HEK293 (cell line): ENCODE measurements around the gene LHX4.

Experiments
- CTCF ChIA-PET: fragments of 350-600 bp; formaldehyde crosslinking; extraction: SDS; loops from one replicate; lab custom pipeline; 2021; ENCODE audit warnings: antibody characterized with exemption; lab: Yijun Ruan, JAX
- POLR2A ChIA-PET: fragments of 300-600 bp; formaldehyde crosslinking; extraction: SDS; loops from one replicate; lab custom pipeline; 2020; ENCODE audit warnings: antibody characterized with exemption, inconsistent platforms; lab: Yijun Ruan, JAX
- H3K27ac ChIP-seq: fragments of 200-500 bp; sonication (Bioruptor generic); 2 replicates; pipeline ENCODE4 v1.5.1; 2014; ENCODE audit warnings: low read depth, low read length, control low read depth, inconsistent platforms; ENCODE audit errors: extremely low read depth
- H3K36me3 ChIP-seq, 2 experiments: fragments of 200-500 bp in 1 of 2; sonication (Bioruptor generic) in 1 of 2; 1 replicate in 1 of 2; 2 replicates in 1 of 2; pipeline ENCODE4 v1.5.1; 2014 to 2017; ENCODE audit warnings: inconsistent platforms in 2 of 2, low read length in 2 of 2; ENCODE audit not compliant: control insufficient read depth in 2 of 2, insufficient read depth in 1 of 2
- H3K4me1 ChIP-seq: fragments of 200-500 bp; sonication (Bioruptor generic); 2 replicates; pipeline ENCODE4 v1.5.1; 2014; ENCODE audit warnings: mild to moderate bottlenecking, low read length, inconsistent platforms; ENCODE audit not compliant: control insufficient read depth, insufficient read depth
- H3K4me3 ChIP-seq: 2 replicates; pipeline ENCODE4 v1.5.1; 2011; ENCODE audit warnings: low read depth, mild to moderate bottlenecking, control low read depth, low read length, moderate library complexity
- H3K9me3 ChIP-seq: fragments of 200-500 bp; sonication (Bioruptor generic); 2 replicates; pipeline ENCODE4 v1.5.1; 2014; ENCODE audit warnings: low read depth, low read length, inconsistent platforms; ENCODE audit not compliant: control insufficient read depth, insufficient read depth
- BCL11B ChIP-seq: fragments of 450-650 bp; formaldehyde crosslinking; IDR thresholded peaks from 2 replicates; pipeline ENCODE4 v1.5.1; 2016; ENCODE audit warnings: low read depth, missing biosample characterization, missing genetic modification characterization
- FEZF1 ChIP-seq: fragments of 450-650 bp; formaldehyde crosslinking; IDR thresholded peaks from 2 replicates; pipeline ENCODE4 v1.5.1; 2016; ENCODE audit warnings: missing biosample characterization, missing genetic modification characterization
- TRIM28 ChIP-seq: IDR thresholded peaks from 2 replicates; pipeline ENCODE4 v1.6.1; 2011; ENCODE audit warnings: low read length, control low read depth, borderline replicate concordance
- ZBTB17 ChIP-seq: fragments of 450-650 bp; formaldehyde crosslinking; IDR thresholded peaks from 2 replicates; pipeline ENCODE4 v1.5.1; 2016; ENCODE audit warnings: missing biosample characterization, missing genetic modification characterization
- ZBTB21 ChIP-seq: fragments of 450-650 bp; formaldehyde crosslinking; IDR thresholded peaks from 2 replicates; pipeline ENCODE4 v1.5.1; 2017; ENCODE audit warnings: missing biosample characterization, missing genetic modification characterization
- ZNF112 ChIP-seq: fragments of 450-650 bp; formaldehyde crosslinking; IDR thresholded peaks from 2 replicates; pipeline ENCODE4 v1.5.0; 2017; ENCODE audit warnings: missing biosample characterization, missing genetic modification characterization
- ZNF221 ChIP-seq: fragments of 450-650 bp; formaldehyde crosslinking; IDR thresholded peaks from 2 replicates; pipeline ENCODE4 v1.5.1; 2017; ENCODE audit warnings: missing biosample characterization, missing genetic modification characterization, borderline replicate concordance
- ZNF24 ChIP-seq: fragments of 450-650 bp; formaldehyde crosslinking; IDR thresholded peaks from 2 replicates; pipeline ENCODE4 v1.5.1; 2016; ENCODE audit warnings: missing biosample characterization, missing genetic modification characterization
- ZNF280C ChIP-seq: fragments of 450-650 bp; formaldehyde crosslinking; IDR thresholded peaks from 2 replicates; pipeline ENCODE4 v1.5.1; 2016; ENCODE audit warnings: missing biosample characterization, missing genetic modification characterization
- ZNF292 ChIP-seq: fragments of 450-650 bp; formaldehyde crosslinking; IDR thresholded peaks from 2 replicates; pipeline ENCODE4 v1.5.1; 2016; ENCODE audit warnings: low read depth, missing biosample characterization, missing genetic modification characterization, borderline replicate concordance
- ZNF501 ChIP-seq: fragments of 450-650 bp; formaldehyde crosslinking; IDR thresholded peaks from 2 replicates; pipeline ENCODE4 v1.5.1; 2016; ENCODE audit warnings: missing biosample characterization, missing genetic modification characterization
- ZNF558 ChIP-seq: fragments of 450-650 bp; formaldehyde crosslinking; IDR thresholded peaks from 2 replicates; pipeline ENCODE4 v1.5.1; 2016; ENCODE audit warnings: missing biosample characterization, missing genetic modification characterization
- ZNF571 ChIP-seq: fragments of 450-650 bp; formaldehyde crosslinking; IDR thresholded peaks from 2 replicates; pipeline ENCODE4 v1.5.0; 2017; ENCODE audit warnings: missing biosample characterization, missing genetic modification characterization
- ZNF645 ChIP-seq: fragments of 450-650 bp; formaldehyde crosslinking; IDR thresholded peaks from 2 replicates; pipeline ENCODE4; 2016; ENCODE audit warnings: missing biosample characterization, missing genetic modification characterization
- ZNF664 ChIP-seq: fragments of 450-650 bp; formaldehyde crosslinking; IDR thresholded peaks from 2 replicates; pipeline ENCODE4 v1.5.1; 2016; ENCODE audit warnings: missing biosample characterization, missing genetic modification characterization
- ZNF747 ChIP-seq: fragments of 450-650 bp; formaldehyde crosslinking; IDR thresholded peaks from 2 replicates; pipeline ENCODE4 v1.5.1; 2016; ENCODE audit warnings: missing biosample characterization, missing genetic modification characterization
- ZNF830 ChIP-seq: fragments of 450-650 bp; IDR thresholded peaks from 2 replicates; pipeline ENCODE4 v1.5.0; 2018; ENCODE audit warnings: missing biosample characterization, missing genetic modification characterization, low read depth, mild to moderate bottlenecking, moderate library complexity
- ZSCAN16 ChIP-seq: fragments of 450-650 bp; formaldehyde crosslinking; IDR thresholded peaks from 2 replicates; pipeline ENCODE4 v1.5.1; 2016; ENCODE audit warnings: missing biosample characterization, missing genetic modification characterization
- TF ChIP-seq, protein P1 (sequence below): sonication (generic); formaldehyde crosslinking; IDR thresholded peaks from 2 replicates; pipeline ENCODE4 v1.8.1; 2022; ENCODE audit warnings: mild to moderate bottlenecking, moderate library complexity, missing genetic modification reagents

The LHX4 gene

GRCh38 chr1:180278194-180278515 is 48.1 kb downstream of the LHX4 start:
- peaks cover 4 to 60% of the 10 kb centered on the region in 2 experiments; a peak in 2 of 3 replicates for H3K36me3 ChIP-seq
- POLR2A ChIA-PET, result no interaction called here
- CTCF ChIA-PET, result interaction anchor here (0.6 to 1.0 kb wide), 2 partner anchors 25 to 1075 kb away, joined by 3 to 5 read pairs; no protein-coding TSS in a partner anchor
- no peak overlapping the region for H3K27ac ChIP-seq
- TF ChIP-seq ZNF501 (tag by site-specific recombination) (no peak), ZNF571 (tag by site-specific recombination) (no peak), BCL11B (no peak), FEZF1 (peak; percentile 76)
- H3K9me3 ChIP-seq, result no peaks in the 10 kb centered on the region
- H3K4me3 ChIP-seq, result no peak overlapping the region
- H3K4me1 ChIP-seq, result peaks cover 13% of the 10 kb centered on the region; the same call in 1 of the 2 replicates

DNA sequence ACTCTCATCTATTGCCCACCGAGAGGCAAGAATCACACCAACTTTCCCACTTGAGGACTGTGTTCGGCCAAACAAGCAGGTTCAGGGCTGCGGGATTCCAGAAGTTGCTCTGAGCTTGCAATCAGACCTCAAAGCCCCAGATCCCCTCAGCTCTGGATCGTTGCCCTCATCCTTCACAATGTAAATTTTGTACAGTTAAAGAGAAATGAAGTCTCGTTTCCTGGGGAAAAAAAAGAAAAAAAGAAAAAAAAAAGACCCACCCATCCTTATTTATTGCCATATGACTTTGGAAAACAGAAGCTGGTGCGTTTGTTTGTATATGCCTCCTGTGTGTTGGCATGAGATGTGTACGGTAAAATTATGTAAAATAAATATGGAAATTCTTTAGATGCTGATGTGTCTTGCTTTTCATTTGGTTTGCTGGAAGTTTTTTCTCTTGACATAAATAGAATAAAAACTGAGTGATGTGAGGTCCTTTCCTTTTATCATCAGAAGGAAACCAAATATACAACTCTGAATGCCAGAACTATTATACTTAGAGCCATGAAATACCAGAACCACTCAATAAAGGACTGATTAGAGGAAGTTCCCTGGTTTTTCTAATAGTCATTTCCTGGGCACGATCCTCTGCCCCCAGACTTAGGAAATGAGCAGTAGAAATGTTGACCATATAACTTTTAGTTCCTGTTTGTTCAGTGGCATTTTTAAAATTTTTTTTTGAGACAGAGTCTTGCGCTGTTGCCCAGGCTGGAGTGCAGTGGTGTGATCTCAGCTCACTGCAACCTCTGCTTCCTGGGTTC is 48.7 kb downstream of the LHX4 start:
- ChIA-PET POLR2A (no interaction called here), CTCF (interaction anchor here (0.6 to 0.7 kb wide), 3 partner anchors 13 to 1074 kb away, joined by 3 to 7 read pairs (median 4); no protein-coding TSS in a partner anchor)
- Histone ChIP-seq H3K36me3 (peaks cover 4 to 54% of the 10 kb centered on the region in 2 experiments; a peak in 2 of 3 replicates), H3K27ac (no peak overlapping the region), H3K4me1 (peaks cover 14% of the 10 kb centered on the region; the same call in 1 of the 2 replicates), H3K4me3 (no peak overlapping the region), H3K9me3 (no peaks in the 10 kb centered on the region)
- TF ChIP-seq ZSCAN16 (tag by site-specific recombination), result no peak
- TF ChIP-seq, protein P1, sequence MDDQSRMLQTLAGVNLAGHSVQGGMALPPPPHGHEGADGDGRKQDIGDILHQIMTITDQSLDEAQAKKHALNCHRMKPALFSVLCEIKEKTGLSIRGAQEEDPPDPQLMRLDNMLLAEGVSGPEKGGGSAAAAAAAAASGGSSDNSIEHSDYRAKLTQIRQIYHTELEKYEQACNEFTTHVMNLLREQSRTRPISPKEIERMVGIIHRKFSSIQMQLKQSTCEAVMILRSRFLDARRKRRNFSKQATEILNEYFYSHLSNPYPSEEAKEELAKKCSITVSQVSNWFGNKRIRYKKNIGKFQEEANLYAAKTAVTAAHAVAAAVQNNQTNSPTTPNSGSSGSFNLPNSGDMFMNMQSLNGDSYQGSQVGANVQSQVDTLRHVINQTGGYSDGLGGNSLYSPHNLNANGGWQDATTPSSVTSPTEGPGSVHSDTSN, result no peak
- no peak for TF ChIP-seq ZNF558 (tag by site-specific recombination)
- TF ChIP-seq ZNF571 (tag by site-specific recombination), result no peak
- no peak for TF ChIP-seq TRIM28
- TF ChIP-seq ZBTB17 (tag by site-specific recombination), result no peak
- no peak for TF ChIP-seq ZNF24 (tag by site-specific recombination)
- no peak for TF ChIP-seq ZNF280C (tag by site-specific recombination)
- no peak for TF ChIP-seq ZNF645
- no peak for TF ChIP-seq ZNF112 (tag by site-specific recombination)
- no peak for TF ChIP-seq ZNF292 (tag by site-specific recombination)
- TF ChIP-seq ZNF221 (tag by site-specific recombination), result no peak

DNA sequence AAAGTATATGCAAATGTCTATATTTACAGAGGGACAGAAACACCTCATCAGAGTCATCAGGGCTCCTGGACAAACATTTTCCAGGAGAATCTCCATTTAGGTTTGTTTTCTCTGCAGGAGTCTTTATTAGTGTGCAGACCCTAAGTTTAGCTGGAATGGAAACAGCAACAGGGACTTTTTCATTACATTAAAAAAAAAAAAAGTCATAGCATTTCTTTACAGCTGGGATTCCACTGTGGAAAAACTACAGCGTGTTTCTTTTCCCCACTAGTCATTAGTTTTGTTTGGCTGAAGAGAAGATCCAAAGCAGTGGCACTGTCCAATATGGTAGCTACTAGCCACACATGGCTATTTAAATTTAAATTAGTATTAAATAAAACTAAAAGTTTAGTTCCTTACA is 49.6 kb downstream of the LHX4 start:
- Histone ChIP-seq H3K4me3 (no peak overlapping the region), H3K27ac (no peak overlapping the region), H3K36me3 (peaks cover 4 to 49% of the 10 kb centered on the region in 2 experiments; a peak in 2 of 3 replicates), H3K4me1 (peaks cover 14% of the 10 kb centered on the region; the same call in 1 of the 2 replicates), H3K9me3 (no peaks in the 10 kb centered on the region)
- TF ChIP-seq ZNF747 (no peak), ZNF664 (tag by site-specific recombination) (0 out of 2 replicates have a peak, but pooled peaks have one; percentile 46), ZBTB21 (tag by site-specific recombination) (no peak), ZNF830 (no peak)
- CTCF ChIA-PET, result interaction anchor here (0.5 to 0.9 kb wide), 5 partner anchors 9 to 169 kb away, joined by 3 to 8 read pairs (median 6); no protein-coding TSS in a partner anchor
- POLR2A ChIA-PET, result no interaction called here
